Thymus (tissue), 11 donors: ENCODE data around the gene FAM118A. TPM values are rescaled to one million over a fixed set of nuclear protein-coding genes. Genes with fewer than 3 reads are reported as not detected.
A peak's percentile ranks its signal among the peaks of the same experiment; 100 is the strongest.

Experiments used
- DNase-seq, 9 donors: peaks; one replicate each; pipeline ENCODE4 v3.0.0-alpha.2; 2013; ENCODE audit warnings: low spot score in 9 of 9, low read depth in 6 of 9, missing footprints in 1 of 9
- H3K27ac ChIP-seq, 2 donors: one replicate each; pipeline ENCODE4 v1.5.1; 2013; ENCODE audit warnings: control low read depth in 1 of 2, low read depth in 1 of 2, low read length in 1 of 2, mild to moderate bottlenecking in 1 of 2, moderate library complexity in 1 of 2
- H3K27me3 ChIP-seq, 2 donors: one replicate each; pipeline ENCODE4 v1.5.1; 2013; ENCODE audit warnings: low read length in 1 of 2; ENCODE audit not compliant: control insufficient read depth in 2 of 2, insufficient read depth in 1 of 2
- H3K36me3 ChIP-seq, 2 donors: one replicate each; pipeline ENCODE4 v1.5.1; 2013; ENCODE audit warnings: low read length in 1 of 2, mild to moderate bottlenecking in 1 of 2, moderate library complexity in 1 of 2; ENCODE audit not compliant: control insufficient read depth in 2 of 2, insufficient read depth in 2 of 2
- H3K4me1 ChIP-seq, 2 donors: one replicate each; pipeline ENCODE4 v1.5.1; 2013; ENCODE audit warnings: low read length in 2 of 2; ENCODE audit not compliant: control insufficient read depth in 2 of 2, insufficient read depth in 2 of 2
- H3K4me3 ChIP-seq, 2 donors: one replicate each; pipeline ENCODE4 v1.5.1; 2013; ENCODE audit warnings: low read length in 2 of 2, control low read depth in 1 of 2, mild to moderate bottlenecking in 1 of 2
- H3K9me3 ChIP-seq, 2 donors: one replicate each; pipeline ENCODE4 v1.5.1; 2013; ENCODE audit warnings: low read length in 1 of 2, mild to moderate bottlenecking in 1 of 2; ENCODE audit not compliant: control insufficient read depth in 2 of 2, insufficient read depth in 1 of 2
- WGBS: extraction: QIAGEN DNeasy Blood & Tissue Kit; methylation state at CpG from one replicate; pipeline ENCODE4 v1.1.7; 2013; 5-methylcytosine and 5-hydroxymethylcytosine counted together
- polyA plus RNA-seq: library from polyadenylated mRNA; stranded (reverse); fragments of 200-250 nt; gene quantifications from one replicate; pipeline ENCODE4 v1.2.3, GENCODE V29; 2013
- total RNA-seq: library from RNA; stranded (reverse); fragments of 120-200 nt; gene quantifications from one replicate; pipeline ENCODE4 v1.2.4, GENCODE V29; 2013
- donor health status: healthy.

The FAM118A gene
- total and polyA plus RNA-seq, 2 donors, result 24.1 to 43.8 TPM

DNA sequence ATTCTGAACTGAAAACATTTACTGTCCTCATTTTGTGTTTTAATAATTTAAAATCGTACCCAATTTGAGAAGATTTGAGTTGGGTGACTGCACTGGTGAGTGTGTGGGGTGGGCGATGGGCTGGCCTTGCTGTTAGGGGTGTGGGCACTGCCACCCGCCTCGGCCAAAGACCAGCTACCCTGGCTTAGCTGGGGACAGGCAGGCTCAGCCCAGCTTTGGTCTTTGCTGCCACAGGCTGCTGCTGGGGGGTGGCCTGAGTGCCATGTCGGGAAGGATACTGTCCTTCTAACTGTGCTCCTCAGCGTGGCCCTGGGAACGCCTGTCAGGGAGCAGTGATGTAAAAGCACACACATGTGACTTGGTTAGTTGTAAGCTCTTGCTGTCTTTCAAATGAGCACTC, 22.3 kb downstream of the FAM118A start:
- DNase-seq, result no peak
- H3K4me1 ChIP-seq, result peaks cover 4 to 8% of the 10 kb centered on the region in 2 donors
- peaks cover 46 to 51% of the 10 kb centered on the region in 2 donors for H3K36me3 ChIP-seq
- WGBS, result 97% methylated on average over 7 of the region's 7 CpGs
- H3K4me3 ChIP-seq, result no peak overlapping the region
- no peaks in the 10 kb centered on the region for H3K27me3 ChIP-seq
- H3K27ac ChIP-seq, result no peak overlapping the region
- H3K9me3 ChIP-seq, result no peaks in the 10 kb centered on the region

DNA sequence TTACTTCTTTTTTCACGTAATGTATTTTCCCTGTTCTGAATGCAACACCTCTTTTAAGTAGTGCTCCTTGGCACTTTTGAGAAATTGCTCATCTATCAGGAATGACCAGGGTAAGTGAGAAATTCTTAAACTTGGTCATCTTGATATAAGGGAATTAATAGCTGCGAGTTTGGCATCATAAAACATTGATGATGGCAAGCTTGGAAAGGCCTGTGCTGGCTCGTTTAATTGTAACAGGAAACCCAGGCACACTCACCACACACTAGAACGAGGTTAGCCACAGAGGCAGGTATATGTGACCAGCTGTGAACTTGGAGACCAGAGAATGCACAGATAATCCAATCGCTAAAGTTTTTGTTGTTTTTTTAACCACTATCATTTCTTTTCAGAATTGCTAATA, 24.3 kb downstream of the FAM118A start:
- Histone ChIP-seq H3K27ac (no peak overlapping the region), H3K4me3 (no peak overlapping the region), H3K36me3 (peaks cover 43 to 44% of the 10 kb centered on the region in 2 donors), H3K27me3 (no peaks in the 10 kb centered on the region), H3K4me1 (peaks cover 9 to 14% of the 10 kb centered on the region in 2 donors), H3K9me3 (no peaks in the 10 kb centered on the region)
- no peak for DNase-seq
- 36% methylated on average over 5 of the region's 5 CpGs for WGBS

DNA sequence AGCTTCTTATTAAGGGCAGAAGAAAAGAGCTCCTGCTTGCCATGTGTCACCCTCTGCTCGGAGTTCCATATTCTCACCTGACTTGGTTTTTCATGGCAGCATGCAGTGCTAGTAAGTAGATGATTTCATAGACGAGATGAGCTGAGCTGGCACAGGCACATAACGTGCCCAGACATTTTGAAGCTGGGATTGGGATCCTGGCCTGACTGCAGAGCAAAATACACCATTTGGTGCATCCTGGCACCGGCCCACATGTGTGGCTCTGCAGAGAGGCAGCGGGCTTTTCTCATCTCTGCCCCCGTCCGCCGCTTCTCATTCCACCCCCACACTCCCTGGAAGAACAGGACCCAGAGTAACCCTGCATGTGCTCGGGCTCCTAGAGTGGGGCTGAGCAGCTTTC, 24.8 kb downstream of the FAM118A start:
- Histone ChIP-seq H3K27ac (peak overlapping the region in 1 of 2 donors; percentile 15), H3K9me3 (no peaks in the 10 kb centered on the region), H3K27me3 (no peaks in the 10 kb centered on the region), H3K4me1 (peaks cover 9 to 14% of the 10 kb centered on the region in 2 donors), H3K36me3 (peaks cover 40 to 43% of the 10 kb centered on the region in 2 donors), H3K4me3 (no peak overlapping the region)
- 93% methylated on average over 9 of the region's 9 CpGs for WGBS
- DNase-seq, result no peak

DNA sequence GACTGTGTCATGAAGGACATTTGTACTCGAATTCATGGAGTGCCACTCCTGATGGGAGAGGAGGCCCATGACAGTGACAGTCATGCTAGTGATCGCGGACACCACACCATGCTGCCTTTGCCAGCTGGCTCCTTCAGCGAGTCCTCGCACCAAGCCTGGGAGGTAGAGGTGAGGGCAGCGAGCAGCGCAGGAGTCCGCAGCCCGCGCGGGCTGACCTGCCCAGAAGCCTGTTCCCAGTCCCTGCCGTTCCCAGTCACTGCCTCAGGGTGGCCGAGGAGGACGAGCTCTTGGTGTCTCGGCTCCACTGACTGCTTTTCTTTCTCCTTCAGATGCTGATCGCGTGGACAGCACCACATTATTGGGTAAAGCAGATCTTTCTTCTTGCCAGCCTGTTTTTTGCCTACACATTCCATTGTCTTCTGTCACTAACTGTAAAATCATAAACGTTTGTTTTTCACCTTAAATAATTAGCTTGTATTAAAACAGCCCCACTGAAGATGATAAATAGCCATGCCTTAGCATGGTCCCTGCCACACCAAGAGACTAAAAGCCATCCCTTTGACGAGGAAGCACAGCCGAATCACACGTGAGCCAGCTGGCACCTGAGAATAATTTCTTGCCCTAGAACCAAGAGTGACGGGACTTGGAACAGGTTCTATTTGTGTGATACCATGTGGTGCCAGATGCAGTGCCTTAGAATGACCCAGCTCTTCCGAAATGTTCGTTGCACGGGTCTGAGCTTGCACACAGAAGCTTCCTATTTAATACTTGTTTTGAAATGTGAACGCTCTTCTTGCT, 25.5 kb downstream of the FAM118A start:
- peaks cover 39 to 47% of the 10 kb centered on the region in 2 donors for H3K36me3 ChIP-seq
- no peak overlapping the region for H3K4me3 ChIP-seq
- DNase-seq, result no peak
- peak overlapping the region in 1 of 2 donors; percentile 15 for H3K27ac ChIP-seq
- H3K27me3 ChIP-seq, result no peaks in the 10 kb centered on the region
- no peaks in the 10 kb centered on the region for H3K9me3 ChIP-seq
- H3K4me1 ChIP-seq, result peaks cover 9 to 14% of the 10 kb centered on the region in 2 donors
- WGBS, result 91% methylated on average over 26 of the region's 26 CpGs

DNA sequence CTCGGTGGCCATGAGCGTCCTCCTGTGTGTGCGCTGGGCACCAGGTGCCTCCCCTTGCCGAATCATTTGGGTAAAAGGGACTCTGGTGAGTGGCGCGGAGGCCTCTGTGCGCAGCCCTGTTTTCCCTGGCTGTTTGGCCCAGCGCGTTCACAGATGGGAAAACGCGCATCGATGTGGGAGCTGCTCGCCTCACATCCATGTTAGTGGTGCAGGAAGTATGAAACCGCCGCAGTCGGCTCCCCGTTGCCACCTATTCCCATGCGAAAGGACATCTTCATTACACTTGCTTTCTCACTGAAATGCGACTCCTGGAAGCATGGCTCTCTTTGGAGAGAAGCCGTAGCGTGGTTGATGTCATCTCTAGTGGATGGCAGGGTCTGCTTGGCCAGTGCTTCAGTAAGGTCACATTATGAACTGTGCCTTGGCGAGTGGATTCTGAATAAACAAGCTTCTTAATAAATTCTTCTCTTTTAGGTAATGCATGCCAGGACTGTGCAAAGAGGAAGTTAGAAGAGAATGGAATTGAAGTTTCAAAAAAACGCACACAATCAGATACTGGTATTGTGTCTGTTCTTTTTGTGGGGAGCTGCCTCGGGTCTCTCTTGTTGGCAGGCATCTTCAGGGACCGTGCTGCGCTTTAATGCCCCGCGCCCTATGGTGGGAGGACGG, 26.3 kb downstream of the FAM118A start:
- no peak for DNase-seq
- H3K27me3 ChIP-seq, result no peaks in the 10 kb centered on the region
- H3K4me3 ChIP-seq, result no peak overlapping the region
- whole genome bisulfite sequencing, result 91% methylated on average over 29 of the region's 29 CpGs
- peaks cover 37 to 42% of the 10 kb centered on the region in 2 donors for H3K36me3 ChIP-seq
- H3K4me1 ChIP-seq, result peaks cover 9 to 21% of the 10 kb centered on the region in 2 donors
- peak overlapping the region in 1 of 2 donors; percentile 36 for H3K27ac ChIP-seq
- no peaks in the 10 kb centered on the region for H3K9me3 ChIP-seq

DNA sequence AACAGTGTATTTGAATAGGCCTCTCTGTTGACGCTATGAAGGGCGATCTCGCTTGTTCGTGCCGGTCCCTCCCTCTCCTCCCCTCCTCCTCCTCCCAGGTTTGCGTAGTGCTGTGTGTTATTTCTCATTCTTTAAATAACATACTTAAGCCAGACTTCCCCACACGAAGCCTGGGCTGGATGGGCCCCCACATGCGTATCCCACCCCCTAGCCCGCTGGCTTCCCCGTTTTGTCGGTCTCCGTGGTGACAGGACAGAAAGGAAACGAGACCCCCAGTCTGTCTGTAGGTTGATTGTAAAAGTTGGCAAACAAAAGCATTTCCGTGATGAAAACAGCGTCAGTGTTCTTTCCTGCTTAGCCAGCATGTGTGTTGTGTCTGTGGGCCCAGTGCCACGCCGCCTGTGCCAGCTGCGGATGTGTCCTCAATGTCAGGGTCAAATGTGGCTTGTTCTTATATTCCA, 27.3 kb downstream of the FAM118A start:
- peak in 4 of 9 donors; percentile 18 to 78 (median 36) for DNase-seq
- peak overlapping the region in 1 of 2 donors; percentile 37 for H3K4me3 ChIP-seq
- H3K36me3 ChIP-seq, result peaks cover 31 to 38% of the 10 kb centered on the region in 2 donors
- H3K27me3 ChIP-seq, result no peaks in the 10 kb centered on the region
- H3K4me1 ChIP-seq, result peaks cover 12 to 25% of the 10 kb centered on the region in 2 donors
- WGBS, result 17% methylated on average over 18 of the region's 18 CpGs
- no peaks in the 10 kb centered on the region for H3K9me3 ChIP-seq
- H3K27ac ChIP-seq, result peak overlapping the region; percentile 58 to 90

DNA sequence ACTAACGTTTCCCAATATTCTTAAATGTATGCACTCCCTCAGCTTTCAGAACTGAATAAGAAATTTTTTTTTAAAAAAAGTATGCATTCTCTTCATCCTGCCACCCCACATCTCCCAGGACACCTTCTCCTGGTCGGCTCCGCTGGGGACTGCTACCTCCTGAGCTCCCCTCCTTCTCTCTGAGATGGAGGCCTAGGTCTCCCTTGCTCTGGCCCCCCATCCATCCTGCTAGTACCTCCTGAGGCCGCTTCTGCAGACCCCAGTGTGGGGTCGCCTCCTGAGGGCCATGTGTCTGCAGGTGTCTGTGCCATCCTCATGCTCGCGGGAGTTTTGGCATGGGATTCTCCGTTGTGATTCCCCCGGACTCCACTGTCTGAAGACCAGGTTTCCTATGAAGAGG, 27.8 kb downstream of the FAM118A start:
- Histone ChIP-seq H3K4me1 (peaks cover 12 to 25% of the 10 kb centered on the region in 2 donors), H3K36me3 (peaks cover 32 to 33% of the 10 kb centered on the region in 2 donors), H3K27ac (no peak overlapping the region), H3K4me3 (no peak overlapping the region), H3K9me3 (no peaks in the 10 kb centered on the region), H3K27me3 (no peaks in the 10 kb centered on the region)
- WGBS, result 92% methylated on average over 9 of the region's 9 CpGs
- no peak for DNase-seq

DNA sequence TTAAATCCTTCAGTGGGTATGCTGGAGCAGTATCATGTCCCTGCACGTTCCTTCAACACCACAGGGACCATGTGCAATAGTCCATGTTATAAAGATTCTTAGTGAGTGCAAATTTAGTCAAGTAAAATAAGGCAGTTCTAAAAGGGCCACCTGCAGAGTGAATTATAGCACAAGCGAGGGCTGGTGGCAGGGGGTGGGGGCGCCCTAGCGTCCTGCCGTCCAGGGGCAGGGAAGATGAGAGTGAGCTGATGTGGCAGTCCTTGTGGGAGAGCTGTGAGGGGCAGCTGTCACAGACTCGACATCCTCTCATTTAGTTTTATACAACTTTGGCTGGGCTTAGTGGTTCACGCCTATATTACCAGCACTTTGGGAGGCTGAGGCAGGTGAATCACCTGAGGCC, 29.1 kb downstream of the FAM118A start:
- H3K27me3 ChIP-seq, result no peaks in the 10 kb centered on the region
- WGBS, result 97% methylated on average over 7 of the region's 7 CpGs
- DNase-seq, result no peak
- peaks cover 30 to 33% of the 10 kb centered on the region in 2 donors for H3K36me3 ChIP-seq
- H3K4me3 ChIP-seq, result no peak overlapping the region
- H3K9me3 ChIP-seq, result no peaks in the 10 kb centered on the region
- H3K27ac ChIP-seq, result no peak overlapping the region
- peaks cover 12 to 25% of the 10 kb centered on the region in 2 donors for H3K4me1 ChIP-seq

DNA sequence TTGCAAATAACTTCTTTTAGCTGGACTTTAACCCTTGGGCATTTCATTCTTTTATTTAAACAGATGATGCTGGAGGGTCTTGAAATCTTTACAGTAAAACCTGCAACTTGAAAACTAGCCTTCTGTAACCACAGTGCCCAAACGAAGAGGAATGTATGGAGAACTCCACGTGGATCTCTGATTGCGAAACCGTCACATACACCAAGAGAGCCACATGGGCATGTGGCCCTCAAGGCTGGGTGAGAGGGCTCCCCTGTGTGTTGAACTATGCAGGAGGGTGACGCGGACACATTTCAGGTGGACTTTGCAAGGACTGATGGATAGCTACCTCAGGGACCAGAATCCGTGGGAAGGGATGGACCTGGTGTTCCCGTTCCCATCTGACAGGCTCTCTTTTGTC, 30.6 kb downstream of the FAM118A start:
- Histone ChIP-seq H3K4me3 (no peak overlapping the region), H3K4me1 (peaks cover 12 to 25% of the 10 kb centered on the region in 2 donors), H3K36me3 (peaks cover 23 to 26% of the 10 kb centered on the region in 2 donors), H3K27me3 (no peaks in the 10 kb centered on the region), H3K9me3 (no peaks in the 10 kb centered on the region), H3K27ac (no peak overlapping the region)
- 91% methylated on average over 8 of the region's 8 CpGs for WGBS
- no peak for DNase-seq
